SKM-1 treated with dmso at 0.1 percent for 144 hours (cell line): Measurements from ENCODE around the gene HSP90AA1.
A peak's percentile ranks its signal among the peaks of the same experiment; 100 is the strongest.
"Not testable (repeated sequence)": the region's sequence is repeated elsewhere in the genome, so short reads cannot be mapped to it uniquely, and the experiment has no call there.

Experiments used
- DNase-seq: peaks from one replicate; lab custom pipeline; 2025; ENCODE audit not compliant: unreplicated experiment; lab: John Stamatoyannopoulos, UW

HSP90AA1 gene

GRCh38 chr14:102086972-102087761 is at the start of gene HSP90AA1:
Gene HSP90AA1 (minus strand): TSS chr14:102087044. CDS start chr14:102086378, 666 bp downstream.
- peak; percentile 63 for DNase-seq

GRCh38 chr14:102135456-102135855 is 48.6 kb upstream of the HSP90AA1 start:
- not testable (repeated sequence) for DNase-seq

GRCh38 chr14:102134719-102135118 is 47.9 kb upstream of the HSP90AA1 start:
- not testable (repeated sequence) for DNase-seq

GRCh38 chr14:102134021-102134420 is 47.2 kb upstream of the HSP90AA1 start:
- DNase-seq: not testable (repeated sequence)

- DNase-seq: no peak
Observed at GRCh38 chr14:102131741-102132140, 44.9 kb upstream of the HSP90AA1 start.

GRCh38 chr14:102126807-102127455 is 40.1 kb upstream of the HSP90AA1 start:
- no peak for DNase-seq

- DNase-seq: no peak
Observed at GRCh38 chr14:102125546-102125945, 38.7 kb upstream of the HSP90AA1 start.

GRCh38 chr14:102124419-102124818 is 37.6 kb upstream of the HSP90AA1 start:
- DNase-seq: no peak

- no peak for DNase-seq
Observed at GRCh38 chr14:102121567-102121966, 34.7 kb upstream of the HSP90AA1 start.

- no peak for DNase-seq
Observed at GRCh38 chr14:102120888-102121287, 34.0 kb upstream of the HSP90AA1 start.

GRCh38 chr14:102117852-102118251 is 31.0 kb upstream of the HSP90AA1 start:
- DNase-seq: no peak

- no peak for DNase-seq
Observed at GRCh38 chr14:102116361-102117180, 29.7 kb upstream of the HSP90AA1 start.

- no peak for DNase-seq
Observed at GRCh38 chr14:102111101-102111500, 24.3 kb upstream of the HSP90AA1 start.

GRCh38 chr14:102109332-102109731 is 22.5 kb upstream of the HSP90AA1 start:
- not testable (repeated sequence) for DNase-seq

- no peak for DNase-seq
Observed at GRCh38 chr14:102105369-102105768, 18.5 kb upstream of the HSP90AA1 start.

GRCh38 chr14:102103062-102103695 is 16.3 kb upstream of the HSP90AA1 start:
- no peak for DNase-seq

GRCh38 chr14:102097441-102098135 is 10.7 kb upstream of the HSP90AA1 start:
- DNase-seq: no peak

GRCh38 chr14:102096569-102097188 is 9.8 kb upstream of the HSP90AA1 start:
- no peak for DNase-seq

- no peak for DNase-seq
Observed at GRCh38 chr14:102095871-102096568, 9.2 kb upstream of the HSP90AA1 start.
